Spleen (tissue), 11 donors: Measurements from ENCODE around the gene HLCS. TPM values are rescaled to one million over a fixed set of nuclear protein-coding genes. Genes with fewer than 3 reads are reported as not detected.

Experiments used
- DNase-seq: peaks from one replicate; pipeline ENCODE4 v3.0.0-alpha.2; 2020
- H3K27ac ChIP-seq, 8 donors: fragments of 200-600 bp; sonication (generic) in 7 of 8; 1 replicate in 4 of 8; 2 replicates in 4 of 8; pipeline versions ENCODE4 v1.5.0 to v1.8.0; 2016 to 2021; ENCODE audit warnings: inconsistent platforms in 4 of 8, mild to moderate bottlenecking in 4 of 8, moderate library complexity in 1 of 8
- H3K27me3 ChIP-seq, 7 donors: fragments of 200-600 bp; sonication (generic) in 6 of 7; replicated peaks in 1 of 7; 1 replicate in 4 of 7; 2 replicates in 3 of 7; pipeline versions ENCODE4 v1.5.0 to v1.8.0; 2016 to 2021; ENCODE audit warnings: inconsistent platforms in 3 of 7, mild to moderate bottlenecking in 1 of 7
- H3K36me3 ChIP-seq, 6 donors: fragments of 200-600 bp; sonication (generic) in 5 of 6; 1 replicate in 4 of 6; 2 replicates in 2 of 6; pipeline versions ENCODE4 v1.5.0 to v1.8.0; 2016 to 2021; ENCODE audit warnings: inconsistent platforms in 2 of 6
- H3K4me1 ChIP-seq, 6 donors: fragments of 200-600 bp; sonication (generic) in 5 of 6; 1 replicate in 3 of 6; 2 replicates in 3 of 6; pipeline versions ENCODE4 v1.5.0 to v1.8.0; 2016 to 2021; ENCODE audit warnings: inconsistent platforms in 3 of 6
- H3K4me3 ChIP-seq, 8 donors: fragments of 200-600 bp; sonication (generic) in 7 of 8; 1 replicate in 4 of 8; 2 replicates in 4 of 8; pipeline versions ENCODE4 v1.5.0 to v1.8.0; 2016 to 2021; ENCODE audit warnings: inconsistent platforms in 4 of 8, mild to moderate bottlenecking in 4 of 8, moderate library complexity in 2 of 8
- H3K9me3 ChIP-seq, 8 donors: fragments of 200-600 bp; sonication (generic) in 7 of 8; 1 replicate in 4 of 8; 2 replicates in 4 of 8; pipeline versions ENCODE4 v1.5.0 to v1.8.0; 2016 to 2021; ENCODE audit warnings: inconsistent platforms in 4 of 8
- POLR2A ChIP-seq, 3 donors: fragments of 450-650 bp; IDR thresholded peaks; one replicate each; pipeline ENCODE4 v1.5.1; 2017; ENCODE audit warnings: antibody characterized with exemption in 3 of 3, mild to moderate bottlenecking in 1 of 3
- POLR2AphosphoS5 ChIP-seq, 3 donors: sonication (generic); formaldehyde crosslinking; IDR thresholded peaks; one replicate each; pipeline ENCODE4 v1.5.1; 2017; ENCODE audit warnings: antibody characterized with exemption in 3 of 3
- WGBS, 5 donors: extraction: QIAGEN DNeasy Blood & Tissue Kit in 3 of 5; methylation state at CpG; one replicate each; pipeline versions ENCODE4 v1.1.5 to v1.1.7; 2013 to 2018; 5-methylcytosine and 5-hydroxymethylcytosine counted together
- intact Hi-C: fragments of 100-400 bp; cut with DNase I; formaldehyde crosslinking; loops from one replicate; pipeline ENCODE4 v1.15.0; 2023; ENCODE audit warnings: low total_unique reads
- polyA plus RNA-seq, 3 donors: library from polyadenylated mRNA; stranded (reverse); fragments of 200-250 nt; gene quantifications; one replicate each; pipeline ENCODE4 v1.2.1, GENCODE V29; 2013
- total RNA-seq, 7 donors: library from RNA; depleted of rRNA in 3 of 7; stranded (reverse); fragments of >200 nt in 3 of 7; fragmentation: NEBNext Ultra II Directional in 4 of 7; extraction: Animal tissue kit (Norgen Biotek cat#: 25700) in 4 of 7; gene quantifications; one replicate each; pipeline versions ENCODE4 v1.1.0 to v1.2.1, GENCODE V29; 2016 to 2021
- TF ChIP-seq, protein P1 (sequence below), 11 experiments: fragments of 200-600 bp in 7 of 11; fragments of 450-650 bp in 4 of 11; sonication (generic) in 4 of 11; IDR thresholded peaks in 8 of 11; conservative IDR thresholded peaks in 3 of 11; 1 replicate in 7 of 11; 2 replicates in 4 of 11; pipeline versions ENCODE4 v1.4.0 to v1.8.0; 2016 to 2021; ENCODE audit warnings: antibody characterized with exemption in 11 of 11, inconsistent platforms in 4 of 11, mild to moderate bottlenecking in 1 of 11
- donor health status: healthy with polysubstance abuse.
- donor health status: DM: no; HTN: no; CAD: no; lungs with moderate emphysema.
- donor health status: DM: no; HTN: no; CAD: no.
- donor health status: Bipolar disorder and iron deficiency.
- donor health status: healthy.
- donor health status: DM: no; HTN: no; CAD: no.
- donor health status: DM: yes; HTN: yes; CAD: no.

HLCS gene
- total and polyA plus RNA-seq, 10 donors = 1.7 to 22.8 (median 16.3) TPM

- no peak for DNase-seq
- H3K27me3 ChIP-seq = no peaks in the 10 kb centered on the region
- H3K27ac ChIP-seq = no peak overlapping the region
- intact Hi-C loops = no loop called here
- no peaks in the 10 kb centered on the region for H3K4me1 ChIP-seq
- H3K4me3 ChIP-seq = no peak overlapping the region
- 88 to 96% (median 93%) methylated on average over 8 of the region's 8 CpGs for WGBS, 5 donors
- TF ChIP-seq POLR2A (IDR thresholded peaks at IDR 0.05) (no peak), POLR2AphosphoS5 (IDR thresholded peaks at IDR 0.05) (no peak)
- TF ChIP-seq, protein P1, sequence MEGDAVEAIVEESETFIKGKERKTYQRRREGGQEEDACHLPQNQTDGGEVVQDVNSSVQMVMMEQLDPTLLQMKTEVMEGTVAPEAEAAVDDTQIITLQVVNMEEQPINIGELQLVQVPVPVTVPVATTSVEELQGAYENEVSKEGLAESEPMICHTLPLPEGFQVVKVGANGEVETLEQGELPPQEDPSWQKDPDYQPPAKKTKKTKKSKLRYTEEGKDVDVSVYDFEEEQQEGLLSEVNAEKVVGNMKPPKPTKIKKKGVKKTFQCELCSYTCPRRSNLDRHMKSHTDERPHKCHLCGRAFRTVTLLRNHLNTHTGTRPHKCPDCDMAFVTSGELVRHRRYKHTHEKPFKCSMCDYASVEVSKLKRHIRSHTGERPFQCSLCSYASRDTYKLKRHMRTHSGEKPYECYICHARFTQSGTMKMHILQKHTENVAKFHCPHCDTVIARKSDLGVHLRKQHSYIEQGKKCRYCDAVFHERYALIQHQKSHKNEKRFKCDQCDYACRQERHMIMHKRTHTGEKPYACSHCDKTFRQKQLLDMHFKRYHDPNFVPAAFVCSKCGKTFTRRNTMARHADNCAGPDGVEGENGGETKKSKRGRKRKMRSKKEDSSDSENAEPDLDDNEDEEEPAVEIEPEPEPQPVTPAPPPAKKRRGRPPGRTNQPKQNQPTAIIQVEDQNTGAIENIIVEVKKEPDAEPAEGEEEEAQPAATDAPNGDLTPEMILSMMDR (IDR thresholded peaks at IDR 0.05 in 8 of 11, conservative IDR thresholded peaks at IDR 0.05 in 3 of 11) = no peak
- H3K36me3 ChIP-seq = peaks cover 0 to 6% (median 0%) of the 10 kb centered on the region in 6 donors
- H3K9me3 ChIP-seq = no peaks in the 10 kb centered on the region
Measured at GRCh38 chr21:36830100-36830499, 136.4 kb downstream of the HLCS start.

- H3K4me1 ChIP-seq = no peaks in the 10 kb centered on the region
- intact Hi-C loops = no loop called here
- peaks cover 0 to 10% (median 0%) of the 10 kb centered on the region in 6 donors for H3K36me3 ChIP-seq
- TF ChIP-seq POLR2A (IDR thresholded peaks at IDR 0.05) (no peak), POLR2AphosphoS5 (IDR thresholded peaks at IDR 0.05) (no peak)
- TF ChIP-seq, protein P1 (IDR thresholded peaks at IDR 0.05 in 8 of 11, conservative IDR thresholded peaks at IDR 0.05 in 3 of 11) = no peak
- no peaks in the 10 kb centered on the region for H3K9me3 ChIP-seq
- no peak overlapping the region for H3K27ac ChIP-seq
- H3K4me3 ChIP-seq = no peak overlapping the region
- no peak for DNase-seq
- 81 to 91% (median 87%) methylated on average over 4 of the region's 4 CpGs for WGBS, 5 donors
- no peaks in the 10 kb centered on the region for H3K27me3 ChIP-seq
Measured at GRCh38 chr21:36828891-36829515, 137.5 kb downstream of the HLCS start.

- 82 to 95% (median 87%) methylated on average over 3 of the region's 3 CpGs for WGBS, 5 donors
- Histone ChIP-seq H3K27me3 (no peaks in the 10 kb centered on the region), H3K27ac (no peak overlapping the region), H3K9me3 (no peaks in the 10 kb centered on the region), H3K4me3 (no peak overlapping the region), H3K4me1 (no peaks in the 10 kb centered on the region), H3K36me3 (peaks cover 0 to 10% (median 0%) of the 10 kb centered on the region in 6 donors)
- TF ChIP-seq, protein P1 (IDR thresholded peaks at IDR 0.05 in 8 of 11, conservative IDR thresholded peaks at IDR 0.05 in 3 of 11) = no peak
- TF ChIP-seq POLR2AphosphoS5 (IDR thresholded peaks at IDR 0.05) = no peak
- TF ChIP-seq POLR2A (IDR thresholded peaks at IDR 0.05) = no peak
- intact Hi-C loops = no loop called here
- DNase-seq = no peak
Measured at GRCh38 chr21:36828208-36828607, 138.3 kb downstream of the HLCS start.

- 83 to 98% (median 90%) methylated on average over 5 of the region's 5 CpGs for WGBS, 5 donors
- H3K4me1 ChIP-seq = no peaks in the 10 kb centered on the region
- H3K4me3 ChIP-seq = no peak overlapping the region
- H3K27me3 ChIP-seq = no peaks in the 10 kb centered on the region
- intact Hi-C loops = no loop called here
- no peaks in the 10 kb centered on the region for H3K9me3 ChIP-seq
- no peak for DNase-seq
- H3K36me3 ChIP-seq = peaks cover 0 to 27% (median 0%) of the 10 kb centered on the region in 6 donors
- TF ChIP-seq POLR2A (IDR thresholded peaks at IDR 0.05) = no peak
- H3K27ac ChIP-seq = no peak overlapping the region
Measured at GRCh38 chr21:36825658-36826057, 140.8 kb downstream of the HLCS start.

- 76 to 81% (median 78%) methylated on average over 7 of the region's 7 CpGs for WGBS, 5 donors
- intact Hi-C loops = no loop called here
- DNase-seq = no peak
Measured at GRCh38 chr21:36821032-36821299, 145.5 kb downstream of the HLCS start.

More at GRCh38 chr21:36821032-36821299, 145.5 kb downstream of the HLCS start:
- TF ChIP-seq, protein P1 (IDR thresholded peaks at IDR 0.05 in 8 of 11, conservative IDR thresholded peaks at IDR 0.05 in 3 of 11) = no peak
- TF ChIP-seq POLR2AphosphoS5 (IDR thresholded peaks at IDR 0.05) = no peak
- TF ChIP-seq POLR2A (IDR thresholded peaks at IDR 0.05) = no peak
- H3K36me3 ChIP-seq = peaks cover 0 to 32% (median 0%) of the 10 kb centered on the region in 6 donors
- H3K4me1 ChIP-seq = no peaks in the 10 kb centered on the region
- H3K4me3 ChIP-seq = no peak overlapping the region
- H3K9me3 ChIP-seq = no peaks in the 10 kb centered on the region
- H3K27me3 ChIP-seq = no peaks in the 10 kb centered on the region
- H3K27ac ChIP-seq = no peak overlapping the region
